ENCODE results near the gene COL1A2.

COL1A2 gene

GRCh38 chr7:94423863-94424735 lies 29.4 kb downstream of the COL1A2 start:
- DNase-seq (no peak), ATAC-seq (ENCODE audit: insufficient read depth, low read depth) (no peak)
- Histone ChIP-seq H3K4me3 (ENCODE audit: low read depth in 1 of 2, low read length in 2 of 2) (no peak overlapping the region), H3K9ac (ENCODE audit: low read depth, low read length) (no peak overlapping the region), H3K4me2 (ENCODE audit: insufficient read depth, low read length) (no peak overlapping the region), H3K9me3 (ENCODE audit: insufficient read depth, low read length, severe bottlenecking) (no peaks in the 10 kb centered on the region), H3K27ac (ENCODE audit: low read length) (no peak overlapping the region), H3K27me3 (ENCODE audit: insufficient read depth, low read length, poor library complexity) (peaks cover 3% of the 10 kb centered on the region), H3K79me2 (ENCODE audit: insufficient read depth, low read length) (no peaks in the 10 kb centered on the region), H3K36me3 (ENCODE audit: insufficient read depth, low read length) (no peaks in the 10 kb centered on the region), H2AFZ (ENCODE audit: low read depth, low read length) (no peak overlapping the region), H4K20me1 (ENCODE audit: insufficient read depth, low read length) (no peaks in the 10 kb centered on the region), H3K4me1 (ENCODE audit: insufficient read depth, low read length) (no peaks in the 10 kb centered on the region)
- TF ChIP-seq EZH2 (IDR thresholded peaks at IDR 0.05; ENCODE audit: borderline replicate concordance, low read depth, low read length, severe bottlenecking) = no peak
- no peak for TF ChIP-seq CTCF (IDR thresholded peaks at IDR 0.05; ENCODE audit: borderline replicate concordance, extremely low read depth, low read length, poor library complexity, severe bottlenecking)

GRCh38 chr7:94425546-94425945 lies 30.9 kb downstream of the COL1A2 start:
- no peak for DNase-seq
- no peak overlapping the region for H3K4me3 ChIP-seq (ENCODE audit: low read depth in 1 of 2, low read length in 2 of 2)
- H3K27ac ChIP-seq (ENCODE audit: low read length) = no peak overlapping the region
- H4K20me1 ChIP-seq (ENCODE audit: insufficient read depth, low read length) = no peaks in the 10 kb centered on the region
- no peak for TF ChIP-seq CTCF (IDR thresholded peaks at IDR 0.05; ENCODE audit: borderline replicate concordance, extremely low read depth, low read length, poor library complexity, severe bottlenecking)
- no peak for TF ChIP-seq EZH2 (IDR thresholded peaks at IDR 0.05; ENCODE audit: borderline replicate concordance, low read depth, low read length, severe bottlenecking)
- no peaks in the 10 kb centered on the region for H3K4me1 ChIP-seq (ENCODE audit: insufficient read depth, low read length)
- peaks cover 3% of the 10 kb centered on the region for H3K27me3 ChIP-seq (ENCODE audit: insufficient read depth, low read length, poor library complexity)
- ATAC-seq (ENCODE audit: insufficient read depth, low read depth) = no peak
- no peaks in the 10 kb centered on the region for H3K36me3 ChIP-seq (ENCODE audit: insufficient read depth, low read length)
- H3K79me2 ChIP-seq (ENCODE audit: insufficient read depth, low read length) = no peaks in the 10 kb centered on the region
- no peaks in the 10 kb centered on the region for H3K9me3 ChIP-seq (ENCODE audit: insufficient read depth, low read length, severe bottlenecking)
- H3K4me2 ChIP-seq (ENCODE audit: insufficient read depth, low read length) = no peak overlapping the region
- no peak overlapping the region for H3K9ac ChIP-seq (ENCODE audit: low read depth, low read length)
- H2AFZ ChIP-seq (ENCODE audit: low read depth, low read length) = no peak overlapping the region

- H3K4me3 ChIP-seq (ENCODE audit: low read depth in 1 of 2, low read length in 2 of 2) = no peak overlapping the region
- H3K4me1 ChIP-seq (ENCODE audit: insufficient read depth, low read length) = no peaks in the 10 kb centered on the region
- no peak for ATAC-seq (ENCODE audit: insufficient read depth, low read depth)
- H3K27ac ChIP-seq (ENCODE audit: low read length) = no peak overlapping the region
- H3K4me2 ChIP-seq (ENCODE audit: insufficient read depth, low read length) = no peak overlapping the region
- no peaks in the 10 kb centered on the region for H3K9me3 ChIP-seq (ENCODE audit: insufficient read depth, low read length, severe bottlenecking)
- no peaks in the 10 kb centered on the region for H4K20me1 ChIP-seq (ENCODE audit: insufficient read depth, low read length)
- H2AFZ ChIP-seq (ENCODE audit: low read depth, low read length) = no peak overlapping the region
- no peak for DNase-seq
- no peak overlapping the region for H3K9ac ChIP-seq (ENCODE audit: low read depth, low read length)
- H3K79me2 ChIP-seq (ENCODE audit: insufficient read depth, low read length) = no peaks in the 10 kb centered on the region
- TF ChIP-seq CTCF (IDR thresholded peaks at IDR 0.05; ENCODE audit: borderline replicate concordance, extremely low read depth, low read length, poor library complexity, severe bottlenecking) = no peak
- TF ChIP-seq EZH2 (IDR thresholded peaks at IDR 0.05; ENCODE audit: borderline replicate concordance, low read depth, low read length, severe bottlenecking) = no peak
- H3K36me3 ChIP-seq (ENCODE audit: insufficient read depth, low read length) = no peaks in the 10 kb centered on the region
- H3K27me3 ChIP-seq (ENCODE audit: insufficient read depth, low read length, poor library complexity) = peaks cover 3% of the 10 kb centered on the region
These were observed 32.5 kb downstream of the COL1A2 start for GRCh38 chr7:94426980-94427875.
